Stimulated activated CD4-positive, alpha-beta T cell treated with anti-CD3 and anti-CD28 coated beads, Interleukin-1b, Interleukin-23, amount 100 ng/mL, for 1 hour (primary cell): ENCODE results near the gene CATSPERZ.
A peak's percentile ranks its signal among the peaks of the same experiment; 100 is the strongest.

ENCODE experiments used
- DNase-seq, 2 donors: peaks; one replicate each; pipeline ENCODE4 v3.0.0-alpha.2; 2020; ENCODE audit warnings: low read depth in 2 of 2

CATSPERZ gene

DNA sequence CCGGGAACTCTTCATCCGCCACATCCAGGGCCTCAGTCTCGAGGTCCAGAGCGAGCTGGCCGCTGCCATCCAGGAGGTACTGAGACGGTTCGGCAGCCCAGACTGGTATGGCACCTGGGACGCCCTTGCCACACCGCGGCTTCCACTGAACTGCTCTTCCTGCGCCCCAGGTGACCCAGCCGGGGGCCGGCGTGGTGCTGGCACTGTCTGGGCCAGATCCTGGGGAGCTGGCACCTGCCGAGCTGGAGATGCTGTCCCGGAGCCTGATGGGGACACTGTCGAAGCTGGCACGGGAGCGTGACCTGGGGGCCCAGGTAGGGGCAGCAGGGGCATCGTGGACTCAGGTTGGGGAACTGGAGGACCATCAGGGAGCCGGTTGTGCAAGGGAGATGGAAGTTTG is 41.3 kb downstream of the CATSPERZ start:
- DNase-seq: no peak

DNA sequence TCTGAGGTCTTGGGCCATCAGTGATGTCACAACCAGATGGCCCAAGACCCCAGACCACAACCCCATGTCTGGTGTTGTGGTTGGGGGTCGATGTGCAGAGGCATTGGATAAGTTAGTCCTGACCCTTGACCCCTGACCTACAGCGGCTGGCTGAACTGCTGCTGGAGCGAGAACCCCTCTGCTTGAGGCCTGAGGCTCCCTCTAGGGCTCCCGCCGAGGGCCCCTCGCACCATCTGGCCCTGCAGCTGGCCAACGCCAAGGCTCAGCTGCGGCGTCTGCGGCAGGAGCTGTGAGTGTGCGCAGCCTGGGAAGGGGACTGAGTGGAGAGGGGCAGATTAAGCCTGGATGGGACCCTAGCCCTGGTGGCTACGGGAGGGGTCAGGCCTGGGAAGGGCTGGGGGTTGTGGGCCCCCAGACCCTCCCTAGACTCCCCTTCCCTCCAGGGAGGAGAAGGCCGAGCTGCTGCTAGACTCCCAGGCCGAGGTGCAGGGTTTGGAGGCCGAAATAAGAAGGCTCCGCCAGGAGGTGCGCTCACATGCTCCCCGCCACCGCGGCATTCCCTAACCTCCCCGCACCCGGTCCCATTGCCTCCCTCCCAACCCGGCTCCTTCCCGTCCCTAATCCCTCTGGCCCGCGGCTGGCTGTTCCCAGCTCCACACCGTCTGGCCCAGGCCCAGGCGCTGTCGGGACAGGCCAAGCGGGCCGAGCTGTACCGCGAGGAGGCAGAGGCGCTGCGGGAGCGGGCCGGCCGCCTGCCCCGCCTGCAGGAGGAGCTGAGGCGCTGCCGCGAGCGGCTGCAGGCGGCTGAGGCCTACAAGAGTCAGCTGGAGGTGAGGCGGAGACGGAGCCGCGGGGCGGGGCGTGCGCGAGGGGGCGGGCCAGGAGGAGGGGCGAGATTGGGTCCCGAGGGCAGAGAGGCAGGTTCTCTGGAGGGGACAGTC is 42.0 kb downstream of the CATSPERZ start:
- peak; percentile 73 to 91 for DNase-seq

- DNase-seq: no peak
Measured at GRCh38 chr11:64342869-64343745, 42.9 kb downstream of the CATSPERZ start.

- no peak for DNase-seq
Measured at GRCh38 chr11:64343767-64344559, 43.8 kb downstream of the CATSPERZ start.

GRCh38 chr11:64344787-64345186 is 44.6 kb downstream of the CATSPERZ start:
- no peak for DNase-seq

DNA sequence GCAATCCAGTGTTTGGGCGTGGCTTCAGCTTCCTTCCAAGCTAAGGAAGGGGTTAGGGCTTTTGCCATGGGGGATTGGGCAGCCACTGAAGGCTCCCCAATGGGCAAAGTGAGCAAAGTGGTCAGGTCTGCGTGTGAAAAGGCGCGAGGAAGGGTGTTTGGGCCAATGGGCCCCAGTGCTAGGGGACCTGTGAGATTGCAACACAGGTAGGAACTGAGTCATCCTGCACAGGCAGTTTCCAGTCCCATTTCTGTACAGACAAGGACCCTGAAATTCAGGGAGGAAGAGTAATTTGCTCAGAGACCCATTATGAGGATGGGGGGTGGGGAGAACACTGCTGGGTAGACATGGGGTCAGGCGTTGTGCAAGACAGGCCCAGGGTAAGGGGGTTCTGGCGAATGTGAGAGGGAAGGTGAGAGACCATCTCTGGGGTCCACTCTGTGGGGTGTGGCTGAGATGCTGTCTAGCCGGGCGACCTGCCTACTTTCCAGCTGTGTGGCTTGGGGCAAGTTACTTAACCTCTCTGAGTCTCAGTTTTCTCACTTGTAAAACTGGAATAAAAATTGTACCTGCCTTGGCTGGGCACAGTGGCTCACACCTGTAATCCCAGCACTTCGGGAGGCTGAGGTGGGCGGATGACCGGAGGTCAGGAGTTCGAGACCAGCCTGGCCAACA is 47.2 kb downstream of the CATSPERZ start:
- DNase-seq: no peak

DNA sequence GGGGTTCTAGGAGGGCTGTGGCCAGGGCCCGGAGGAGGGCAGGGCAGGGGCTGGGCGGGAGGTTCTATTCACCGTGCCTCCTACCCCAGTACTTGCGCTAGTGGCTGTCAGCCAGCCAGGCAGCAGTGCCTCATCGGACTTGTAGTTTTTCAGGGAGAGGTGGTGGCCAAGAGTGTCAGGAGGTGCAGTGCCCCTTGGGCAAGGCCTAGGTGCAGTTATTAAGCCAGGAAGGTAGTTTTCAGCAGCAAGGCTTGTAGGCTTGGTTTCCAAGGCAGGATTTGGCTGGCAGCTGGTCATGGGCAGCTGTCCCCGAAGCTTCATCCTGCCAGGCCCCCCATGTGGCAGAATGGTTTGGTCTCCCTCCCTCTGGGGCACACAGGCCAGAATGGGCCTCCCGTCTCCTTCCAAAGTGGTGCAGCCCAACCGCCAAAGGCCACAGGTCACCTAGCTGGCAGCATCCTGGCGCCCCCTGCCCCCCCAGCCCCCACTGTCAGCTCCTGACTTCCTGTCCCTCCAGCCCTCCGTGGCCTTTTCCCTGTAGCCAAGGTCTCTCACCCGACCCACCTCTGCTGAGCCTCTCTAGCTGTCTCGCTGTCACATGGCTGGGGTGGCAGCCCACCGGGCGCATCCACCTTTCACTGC is 48.3 kb downstream of the CATSPERZ start:
- no peak for DNase-seq

DNA sequence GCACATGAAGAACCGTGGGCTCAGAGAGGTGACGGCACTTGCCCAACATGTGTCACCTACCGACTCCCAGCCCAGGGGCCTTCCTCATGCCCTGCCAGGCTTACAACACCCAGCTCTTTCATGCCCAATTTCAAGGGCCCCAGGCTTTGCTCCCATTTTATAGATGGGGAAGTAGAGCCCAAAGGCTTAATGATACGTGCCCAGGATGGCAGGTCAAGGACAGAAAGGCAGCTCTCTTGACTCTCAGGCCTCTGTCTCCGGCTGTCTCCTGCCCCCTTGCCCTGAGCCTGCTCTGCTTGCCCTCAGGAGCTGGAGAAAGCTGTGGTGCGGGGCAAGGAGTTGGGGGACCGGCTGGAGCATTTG is 48.8 kb downstream of the CATSPERZ start:
- no peak for DNase-seq

DNA sequence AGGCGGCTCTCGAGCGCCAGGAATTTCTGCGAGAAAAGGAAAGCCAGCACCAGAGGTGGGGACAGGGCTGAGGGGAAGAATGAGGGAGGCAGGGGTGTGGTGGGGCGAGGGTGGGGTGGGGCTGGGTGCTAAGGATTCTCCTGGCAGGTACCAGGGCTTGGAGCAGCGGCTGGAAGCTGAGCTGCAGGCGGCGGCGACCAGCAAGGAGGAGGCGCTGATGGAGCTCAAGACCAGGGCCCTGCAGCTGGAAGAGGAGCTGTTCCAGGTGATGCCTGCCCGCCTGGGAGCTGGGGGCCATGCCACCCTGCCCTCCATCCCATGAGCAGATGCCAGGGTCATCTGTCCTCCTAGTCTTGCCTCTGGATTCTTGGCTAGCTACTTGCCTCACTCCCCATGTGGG is 49.2 kb downstream of the CATSPERZ start:
- DNase-seq: no peak

- DNase-seq: no peak
Measured at GRCh38 chr11:64351136-64351631, 51.0 kb downstream of the CATSPERZ start.

DNA sequence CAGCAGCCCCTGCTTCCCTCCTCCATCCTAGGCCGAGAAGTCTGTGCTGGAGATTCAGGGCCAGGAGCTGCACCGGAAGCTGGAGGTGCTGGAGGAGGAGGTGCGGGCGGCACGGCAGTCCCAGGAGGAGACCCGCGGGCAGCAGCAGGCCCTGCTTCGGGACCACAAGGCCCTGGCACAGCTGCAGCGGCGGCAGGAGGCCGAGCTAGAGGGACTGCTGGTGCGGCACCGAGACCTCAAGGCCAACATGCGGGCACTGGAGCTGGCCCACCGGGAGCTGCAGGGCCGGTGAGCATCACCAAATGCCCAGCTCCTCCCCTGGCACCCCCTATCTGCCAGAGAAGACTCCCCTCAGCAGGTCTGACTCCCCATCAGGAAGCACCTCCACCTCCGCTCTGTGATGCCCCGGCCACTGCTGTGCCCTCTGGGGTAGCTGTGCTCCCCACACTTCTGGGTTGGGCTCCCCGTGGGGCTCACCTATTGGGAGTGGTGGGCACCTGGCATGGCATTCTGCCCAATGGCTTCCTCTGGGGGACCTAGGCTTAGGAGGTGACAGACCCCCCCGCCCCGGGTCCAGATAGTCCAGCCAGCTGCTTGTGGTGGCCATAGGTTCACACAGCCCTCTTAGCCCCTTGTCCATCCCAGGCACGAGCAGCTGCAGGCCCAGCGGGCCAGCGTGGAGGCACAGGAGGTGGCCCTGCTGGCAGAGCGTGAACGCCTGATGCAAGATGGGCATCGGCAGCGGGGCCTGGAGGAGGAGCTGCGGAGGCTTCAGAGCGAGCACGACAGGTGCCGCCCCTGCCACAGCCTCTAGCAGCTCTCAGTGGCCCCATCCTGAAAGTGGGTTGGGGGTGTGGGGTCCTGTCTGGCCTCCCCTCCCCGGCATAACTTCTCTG is 52.2 kb downstream of the CATSPERZ start:
- no peak for DNase-seq

GRCh38 chr11:64352995-64353714 is 53.0 kb downstream of the CATSPERZ start:
- no peak for DNase-seq

DNA sequence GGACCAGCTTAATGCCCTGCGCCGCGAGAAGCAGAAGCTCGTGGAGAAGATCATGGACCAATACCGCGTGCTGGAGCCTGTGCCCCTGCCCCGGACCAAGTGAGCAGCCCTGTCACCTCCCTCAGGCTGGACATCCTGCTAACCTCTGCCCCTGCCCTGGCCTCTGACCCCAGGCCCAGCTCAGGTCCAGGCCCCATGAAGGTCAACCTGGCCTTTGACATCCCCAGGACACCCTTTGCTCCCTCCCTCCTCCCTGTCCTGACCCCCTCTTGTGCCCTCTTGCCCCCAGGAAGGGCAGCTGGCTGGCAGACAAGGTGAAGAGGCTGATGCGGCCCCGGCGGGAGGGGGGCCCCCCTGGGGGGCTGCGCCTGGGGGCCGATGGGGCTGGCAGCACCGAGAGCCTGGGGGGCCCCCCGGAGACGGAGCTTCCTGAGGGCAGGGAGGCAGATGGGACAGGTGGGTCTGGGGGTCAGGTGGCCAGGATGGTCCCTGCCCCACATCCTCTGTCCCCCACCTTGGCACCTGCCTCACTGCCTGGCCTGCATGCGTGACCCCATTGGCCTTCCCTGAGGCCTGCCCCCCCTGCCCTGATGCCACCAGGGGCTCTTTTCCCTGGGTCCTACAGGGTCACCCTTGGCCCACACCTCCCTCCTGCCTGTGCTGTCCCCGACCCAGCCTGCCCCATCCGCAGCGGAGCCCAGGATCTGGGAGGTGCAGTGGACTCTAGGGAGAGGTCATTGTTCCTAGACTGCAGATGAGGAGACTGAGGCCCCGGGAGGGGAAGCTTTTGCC is 53.8 kb downstream of the CATSPERZ start:
- no peak for DNase-seq
